GM12874 (cell line): ENCODE results near the gene OXLD1.

Source experiments
- CTCF ChIP-seq: IDR thresholded peaks from 2 replicates; pipeline ENCODE4 v1.5.1; 2011; ENCODE audit warnings: low read depth, mild to moderate bottlenecking, control low read depth, low read length, moderate library complexity; ENCODE audit not compliant: insufficient read depth

Gene OXLD1

GRCh38 chr17:81673561-81674258 is 7.3 kb upstream of the OXLD1 start:
- TF ChIP-seq CTCF, result no peak

DNA sequence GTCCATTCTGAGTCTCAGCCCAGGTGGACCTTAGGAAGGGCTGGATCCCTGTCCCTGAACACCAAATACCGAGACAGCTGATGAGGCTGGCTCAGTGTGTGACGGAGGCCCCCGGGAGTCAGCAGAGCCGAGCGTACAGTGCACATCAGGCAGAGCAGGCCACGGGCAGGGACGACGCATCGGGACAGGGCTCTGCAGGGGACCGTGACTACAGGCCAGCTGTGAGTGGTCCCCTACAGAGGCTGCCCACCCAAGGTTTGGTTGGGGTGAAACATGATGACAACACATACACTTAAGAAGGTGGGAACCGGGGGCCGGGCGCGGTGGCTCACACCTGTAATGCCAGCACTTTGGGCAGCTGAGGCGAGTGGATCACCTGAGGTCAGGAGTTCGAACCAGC is 6.5 kb upstream of the OXLD1 start:
- no peak for TF ChIP-seq CTCF

DNA sequence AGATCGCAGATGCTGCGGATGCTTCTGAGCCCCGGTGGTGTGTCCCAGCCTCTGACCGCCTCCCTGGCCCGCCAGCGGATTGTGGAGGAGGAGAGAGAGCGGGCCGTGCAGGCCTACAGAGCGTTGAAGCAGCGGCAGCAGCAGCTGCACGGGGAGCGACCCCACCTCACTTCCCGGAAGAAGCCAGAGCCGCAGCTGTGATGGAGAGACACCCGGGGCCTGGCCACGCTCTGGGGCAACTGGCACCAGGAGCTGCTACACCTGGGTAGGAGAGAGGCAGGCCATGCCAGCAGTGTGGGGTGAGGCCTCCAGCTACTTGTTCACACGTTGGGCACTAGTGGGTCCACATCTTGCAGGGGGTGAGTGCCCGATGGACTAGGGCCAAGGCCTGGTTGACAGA is 6.1 kb upstream of the OXLD1 start:
- TF ChIP-seq CTCF, result no peak

- 0 out of 2 replicates have a peak, but pooled peaks have one; percentile 10 for TF ChIP-seq CTCF
These were observed 1.3 kb upstream of the OXLD1 start for GRCh38 chr17:81667754-81668153.

DNA sequence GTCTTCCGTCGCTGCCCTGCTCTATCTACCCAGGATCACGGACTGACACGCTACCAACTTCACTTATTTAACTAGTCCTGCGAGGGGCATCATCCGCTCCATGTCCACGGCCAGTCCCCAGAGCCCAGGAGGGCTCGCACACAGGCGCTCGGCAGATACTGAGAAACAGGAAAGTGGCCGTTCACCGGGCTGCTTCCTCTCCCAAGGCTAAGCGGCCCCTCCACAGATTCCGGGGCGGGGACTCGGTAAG is 388 bp downstream of the OXLD1 start:
- no peak for TF ChIP-seq CTCF

GRCh38 chr17:81665205-81666091 is 957 bp downstream of the OXLD1 start:
- no peak for TF ChIP-seq CTCF

DNA sequence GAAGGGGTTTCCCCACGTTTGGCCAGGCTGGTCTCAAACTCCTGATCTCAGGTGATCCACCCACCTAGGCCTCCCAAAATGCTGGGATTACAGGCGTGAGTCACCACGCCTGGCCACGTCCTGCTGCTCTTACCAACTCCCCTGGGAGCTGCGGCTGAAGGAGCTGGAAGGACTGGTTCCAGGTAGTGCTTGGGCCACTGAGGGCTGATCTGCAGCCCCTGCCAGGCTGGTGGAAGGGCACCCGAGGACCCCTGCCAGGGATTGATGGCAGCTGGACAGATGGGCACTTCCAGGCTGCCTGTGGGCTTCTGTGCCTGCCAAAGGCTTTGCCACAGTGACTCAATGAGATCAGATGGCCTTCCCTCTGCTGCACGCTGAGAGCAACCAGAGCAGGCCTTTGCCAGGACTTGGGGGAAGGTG is 2.3 kb downstream of the OXLD1 start:
- no peak for TF ChIP-seq CTCF
